GM21576 (cell line): ENCODE results near the gene CDK19.
"Not testable (repeated sequence)": the region's sequence is repeated elsewhere in the genome, so short reads cannot be mapped to it uniquely, and the experiment has no call there.

Source experiments
- ATAC-seq: cut with Tn5 transposase; IDR thresholded peaks from one replicate; pipeline ENCODE4 v1.9.1; 2021; ENCODE audit warnings: mild to moderate bottlenecking, moderate library complexity; ENCODE audit not compliant: unreplicated experiment

CDK19 gene

GRCh38 chr6:110593637-110594036 is 221.6 kb downstream of the CDK19 start:
- no peak for ATAC-seq

DNA sequence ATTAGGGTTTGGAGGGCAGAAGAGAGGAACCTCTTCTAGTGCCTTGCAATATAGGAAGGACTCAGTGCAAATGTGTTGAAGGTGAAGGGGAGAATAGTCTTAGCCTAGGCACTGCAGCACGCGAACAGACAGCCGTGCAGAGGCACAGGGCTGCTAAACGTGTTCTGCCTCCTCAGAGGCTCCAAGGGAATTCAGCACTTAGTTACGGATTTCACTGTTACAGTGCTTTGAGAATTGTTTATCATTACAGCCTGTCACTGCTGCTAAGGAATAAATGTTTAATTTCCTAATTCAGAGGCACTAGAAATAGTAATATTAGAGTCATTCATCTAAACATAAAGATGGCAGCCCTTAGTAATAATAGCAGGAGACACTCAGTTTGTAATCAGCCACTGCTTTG is 222.5 kb downstream of the CDK19 start:
- no peak for ATAC-seq

DNA sequence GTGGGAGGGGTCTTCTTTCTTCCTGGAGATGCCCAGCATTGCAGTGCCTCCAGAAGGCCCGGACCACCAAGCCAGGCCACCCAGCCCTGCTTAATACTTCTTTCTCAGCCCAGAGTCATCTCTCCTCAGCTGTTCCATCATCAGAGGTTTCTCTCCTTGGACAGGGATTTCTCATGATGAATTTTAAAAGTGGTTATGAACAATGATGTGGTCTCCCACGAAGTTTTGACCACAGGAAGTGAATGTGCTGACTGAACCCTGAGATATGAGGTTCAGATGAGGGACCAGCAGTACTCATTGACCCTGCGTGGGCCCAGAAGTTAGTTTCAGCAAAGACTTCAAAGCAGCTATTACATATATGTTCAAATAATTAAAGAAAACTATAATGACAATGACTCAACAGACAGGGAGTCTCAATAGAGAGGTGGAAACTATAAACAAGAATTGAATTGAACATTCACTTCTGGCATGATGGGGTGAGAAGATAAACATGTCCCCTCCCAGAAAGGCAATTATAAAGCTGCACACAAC is 224.4 kb downstream of the CDK19 start:
- ATAC-seq: no peak

- ATAC-seq: peak; percentile 95
Measured at GRCh38 chr6:110589865-110590513, 225.3 kb downstream of the CDK19 start.

DNA sequence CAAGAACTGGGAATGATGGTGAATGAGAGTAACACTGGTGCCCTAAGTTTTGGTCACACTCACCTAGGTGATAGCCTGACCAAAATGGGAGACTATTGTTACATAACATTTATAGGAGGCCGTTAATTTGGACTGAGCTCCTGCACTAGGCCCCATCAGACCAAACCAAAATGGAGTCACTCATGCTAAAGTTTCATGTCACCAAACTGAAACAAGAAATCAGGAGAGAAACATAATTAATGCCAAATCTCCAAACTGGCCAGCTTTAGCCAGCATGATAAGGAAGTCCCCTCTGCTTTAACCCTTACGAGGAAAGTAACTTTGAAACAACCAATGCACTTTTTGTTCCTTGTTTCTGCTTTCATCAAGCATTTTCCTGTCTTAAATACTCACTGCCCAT is 227.9 kb downstream of the CDK19 start:
- ATAC-seq: no peak

DNA sequence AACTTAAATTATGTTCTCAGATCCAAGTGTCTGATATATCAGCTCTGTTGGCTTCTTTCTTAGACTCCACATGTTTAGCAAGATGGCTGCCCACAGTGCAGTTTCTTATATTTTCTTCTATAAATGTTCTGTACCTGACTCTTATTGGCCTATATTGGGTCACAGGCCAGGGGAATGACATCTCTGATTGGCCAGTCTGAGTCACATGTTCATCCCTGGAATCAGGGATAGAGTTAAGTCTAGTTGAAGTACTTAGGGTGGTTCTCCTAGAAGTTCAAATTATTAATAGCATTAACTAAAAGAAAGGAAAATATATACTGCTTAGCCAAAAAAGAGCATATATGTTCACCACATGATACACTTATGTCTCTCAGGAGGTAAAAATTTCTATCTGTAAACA is 233.6 kb downstream of the CDK19 start:
- no peak for ATAC-seq

DNA sequence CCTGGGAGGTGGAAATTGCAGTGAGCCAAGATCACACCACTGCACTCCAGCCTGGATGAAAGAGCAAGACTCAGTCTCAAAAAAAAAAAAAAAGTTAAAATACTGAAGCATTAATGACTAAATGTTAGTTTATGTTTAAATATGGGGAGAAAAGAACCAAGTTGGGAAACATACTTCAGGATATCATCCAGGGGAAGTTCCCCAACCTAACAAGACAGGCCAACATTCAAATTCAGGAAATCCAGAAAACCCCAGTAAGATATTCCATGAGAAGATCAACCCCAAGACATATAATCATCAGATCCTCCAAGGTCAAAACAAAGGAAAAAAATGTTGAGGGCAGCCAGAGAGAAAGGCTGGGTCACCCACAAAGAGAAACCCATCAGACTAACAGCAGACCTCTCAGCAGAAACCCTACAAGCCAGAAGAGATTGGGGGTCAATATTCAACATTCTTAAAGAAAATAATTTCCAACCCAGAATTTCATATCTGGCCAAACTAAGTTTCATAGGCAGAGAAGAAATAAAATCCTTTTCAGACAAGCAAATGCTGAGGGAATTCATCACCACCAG is 237.6 kb downstream of the CDK19 start:
- ATAC-seq: not testable (repeated sequence)

- ATAC-seq: no peak
Measured at GRCh38 chr6:110575925-110576463, 239.3 kb downstream of the CDK19 start.

DNA sequence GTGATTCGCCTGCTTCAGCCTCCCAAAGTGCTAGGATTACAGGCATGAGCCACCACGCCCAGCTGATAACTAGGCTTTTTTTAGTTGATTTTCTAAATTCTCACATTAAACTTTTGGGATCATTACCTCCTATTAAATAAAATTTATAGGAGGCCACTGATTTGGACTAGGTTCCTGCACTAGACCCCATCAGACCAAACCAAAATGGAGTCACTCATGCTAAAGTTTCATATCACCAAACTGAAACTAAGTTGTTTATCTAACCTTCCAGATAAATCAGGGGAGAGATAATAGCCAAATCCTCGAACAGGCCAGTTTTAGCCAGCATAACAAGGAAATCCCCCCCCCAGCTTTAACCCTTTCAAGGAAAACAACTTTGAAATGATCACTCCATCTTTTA is 240.5 kb downstream of the CDK19 start:
- ATAC-seq: no peak

DNA sequence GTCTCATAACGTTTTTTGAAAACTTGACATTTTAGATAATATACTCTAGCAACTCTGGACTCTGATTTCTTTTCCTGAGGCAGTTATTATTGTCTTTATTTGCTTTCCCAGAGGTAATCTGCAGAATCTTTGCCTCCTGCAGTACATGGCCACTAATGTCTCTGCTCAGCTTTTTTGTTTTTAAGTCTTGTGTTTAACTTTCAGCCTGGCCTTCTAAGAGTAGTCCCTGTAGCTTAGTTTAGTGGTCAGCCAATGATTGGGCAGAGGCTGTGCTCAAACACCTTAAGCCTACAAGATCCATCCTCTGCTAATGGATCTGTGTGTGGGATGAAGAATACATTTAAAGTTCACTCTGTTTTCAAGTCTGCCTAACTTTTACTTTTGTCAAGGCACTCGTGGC is 241.7 kb downstream of the CDK19 start:
- ATAC-seq: no peak

DNA sequence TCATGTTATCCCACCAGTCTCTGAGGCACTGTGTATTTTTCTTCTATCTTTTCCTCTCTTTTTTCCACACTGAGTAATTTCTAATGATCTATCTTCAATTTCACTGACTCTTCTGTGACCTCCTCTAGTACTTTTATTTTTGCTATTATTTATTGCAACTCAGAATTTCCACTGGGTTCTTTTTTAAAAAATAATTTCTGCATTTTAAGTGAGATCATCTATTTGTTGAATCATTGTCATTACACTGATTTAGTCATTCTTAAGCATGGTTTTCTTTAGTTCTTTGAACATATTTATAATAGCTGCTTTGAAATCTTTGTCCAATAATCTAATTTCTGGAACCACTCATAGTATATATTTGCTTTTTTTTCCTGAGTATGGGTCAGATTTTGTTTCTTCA is 242.1 kb downstream of the CDK19 start:
- no peak for ATAC-seq

DNA sequence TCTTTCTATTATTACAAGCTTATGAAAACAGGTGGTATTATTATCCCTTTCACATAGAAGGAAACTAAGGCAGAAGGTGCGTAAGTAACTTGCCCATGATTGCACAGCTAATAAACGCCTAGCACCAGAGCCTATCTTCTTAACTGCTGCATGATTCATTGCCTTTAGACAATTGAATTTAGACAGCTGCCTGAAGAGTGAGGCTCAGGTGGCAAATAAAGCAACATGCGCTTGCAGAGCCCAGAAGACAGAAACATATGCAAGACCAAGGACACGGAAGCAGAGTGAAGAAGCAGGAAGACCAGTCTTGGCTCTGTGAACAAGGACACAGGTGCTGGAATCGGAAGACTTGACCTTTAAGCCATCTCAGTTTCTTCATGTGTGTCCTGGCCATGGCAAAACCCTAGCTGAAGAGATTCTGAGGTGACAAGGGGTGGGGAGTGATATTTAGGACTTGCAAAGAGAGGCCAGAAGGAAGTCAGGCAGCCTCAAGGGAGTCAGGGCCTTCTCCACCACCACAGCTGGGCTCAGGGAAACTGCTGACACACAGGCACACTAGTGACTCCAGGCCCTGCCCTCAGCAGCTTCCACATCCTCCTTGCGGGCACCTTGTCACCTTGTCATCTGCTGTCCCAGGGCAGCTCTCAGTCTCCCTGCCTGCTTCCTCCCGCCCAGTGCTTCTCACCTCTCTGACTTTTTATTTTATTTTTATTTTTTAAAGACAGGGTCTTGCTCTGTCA is 247.1 kb downstream of the CDK19 start:
- ATAC-seq: no peak

GRCh38 chr6:110566346-110567125 is 248.7 kb downstream of the CDK19 start:
- no peak for ATAC-seq

DNA sequence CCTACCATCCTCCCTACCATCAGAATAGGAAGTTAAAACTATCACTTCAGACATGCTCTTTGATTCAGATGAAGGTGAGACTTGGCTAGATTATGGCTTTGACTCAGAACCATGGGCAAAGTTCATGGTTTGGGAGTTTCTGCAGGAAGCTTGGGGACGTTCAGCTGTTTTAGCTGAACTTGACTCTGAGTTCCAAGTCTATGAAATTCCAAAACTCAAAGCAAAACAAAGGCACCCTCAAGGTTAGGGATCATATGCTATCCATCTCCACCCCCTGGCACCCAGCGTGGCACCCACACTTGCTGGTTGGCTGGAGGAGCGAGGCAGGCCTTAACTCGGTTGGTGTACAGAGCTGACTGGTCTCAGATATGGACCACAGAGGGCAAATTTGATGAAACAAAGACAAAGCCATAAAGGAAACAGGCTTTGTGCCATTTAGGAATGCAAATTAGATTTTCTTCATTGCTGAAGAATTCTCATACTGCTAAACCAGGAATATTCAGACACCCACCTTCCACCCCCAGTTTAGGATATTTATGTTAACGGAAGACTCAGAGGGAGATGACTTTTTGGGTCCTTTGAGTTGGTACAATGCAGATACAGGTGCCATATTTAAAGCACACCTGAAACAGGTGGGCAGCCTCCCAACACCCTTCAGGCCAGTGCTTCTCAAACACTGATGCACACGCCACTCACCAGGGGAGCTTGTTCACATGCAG is 250.4 kb downstream of the CDK19 start:
- ATAC-seq: no peak

DNA sequence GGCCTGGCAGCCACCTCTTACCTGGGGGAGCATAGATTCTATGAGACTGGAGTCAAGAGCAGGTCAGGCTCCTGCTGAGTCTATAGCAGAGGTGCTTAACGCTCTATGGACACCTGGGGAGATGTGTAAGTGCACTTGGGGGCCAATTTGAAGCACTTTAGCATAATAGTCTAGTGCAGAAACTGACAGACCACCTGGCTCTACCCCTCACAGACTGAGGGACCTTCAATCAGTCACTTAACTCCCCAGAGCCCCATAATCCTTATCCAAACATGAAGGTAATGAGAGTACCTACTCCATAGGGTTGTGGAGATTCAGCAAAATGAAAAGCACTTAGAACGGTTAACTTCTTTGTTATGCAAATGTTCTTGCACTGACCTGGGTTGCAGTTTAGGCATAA is 251.6 kb downstream of the CDK19 start:
- no peak for ATAC-seq

DNA sequence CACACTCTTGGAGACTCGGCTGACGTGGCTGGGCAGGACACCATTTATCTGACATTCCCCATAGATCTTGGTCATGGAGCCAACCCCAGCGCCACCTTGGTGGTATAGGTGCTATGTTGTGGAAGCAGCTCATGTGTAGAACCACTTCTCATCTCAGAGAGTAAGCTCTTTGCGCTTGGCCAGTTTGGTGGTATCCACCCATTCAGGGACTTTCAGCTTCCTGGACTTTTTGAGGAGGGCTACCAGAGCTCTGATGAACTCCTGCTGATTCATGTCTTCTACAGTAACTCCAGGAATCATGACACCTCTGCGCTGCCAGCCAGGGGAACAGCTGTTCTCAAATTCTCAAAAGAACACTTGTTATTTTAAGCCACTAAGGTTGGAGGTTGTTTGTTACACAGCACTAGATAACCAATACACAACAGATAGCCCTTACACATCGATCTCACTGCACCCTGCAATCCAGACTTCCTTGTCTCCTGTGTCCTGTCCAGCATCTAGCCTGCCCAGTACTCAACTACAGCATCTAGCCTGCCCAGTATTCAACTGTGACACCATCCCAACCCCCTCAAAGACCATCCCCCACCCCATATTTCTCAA is 252.9 kb downstream of the CDK19 start:
- no peak for ATAC-seq

GRCh38 chr6:110561696-110562095 is 253.6 kb downstream of the CDK19 start:
- no peak for ATAC-seq

DNA sequence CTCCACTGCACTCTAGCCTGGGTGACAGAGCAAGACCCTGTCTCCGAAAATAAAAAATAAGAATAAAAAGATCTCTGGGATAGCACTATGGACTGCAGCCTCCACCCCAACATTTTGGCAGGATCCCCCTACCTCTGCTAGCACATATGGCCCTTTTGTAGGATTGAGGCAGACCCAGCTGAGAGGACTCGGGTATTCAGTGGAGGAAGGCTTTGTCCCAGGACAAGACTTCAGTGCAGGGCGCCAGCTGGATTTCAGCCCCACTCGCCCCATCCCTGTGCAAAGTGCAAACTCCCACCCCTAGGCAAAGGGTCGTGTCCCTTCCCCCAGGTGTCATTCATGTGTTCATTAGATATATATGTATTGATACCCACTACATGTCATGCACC is 254.3 kb downstream of the CDK19 start:
- no peak for ATAC-seq

GRCh38 chr6:110560239-110561007 is 254.8 kb downstream of the CDK19 start:
- peak; percentile 50 for ATAC-seq
